ENCODE results near the gene SLC9A4. TPM values are rescaled to one million over a fixed set of nuclear protein-coding genes. Genes with fewer than 3 reads are reported as not detected.

The SLC9A4 gene
- polyA plus RNA-seq, 1 donor from 2014 or later = 0.15 TPM

DNA sequence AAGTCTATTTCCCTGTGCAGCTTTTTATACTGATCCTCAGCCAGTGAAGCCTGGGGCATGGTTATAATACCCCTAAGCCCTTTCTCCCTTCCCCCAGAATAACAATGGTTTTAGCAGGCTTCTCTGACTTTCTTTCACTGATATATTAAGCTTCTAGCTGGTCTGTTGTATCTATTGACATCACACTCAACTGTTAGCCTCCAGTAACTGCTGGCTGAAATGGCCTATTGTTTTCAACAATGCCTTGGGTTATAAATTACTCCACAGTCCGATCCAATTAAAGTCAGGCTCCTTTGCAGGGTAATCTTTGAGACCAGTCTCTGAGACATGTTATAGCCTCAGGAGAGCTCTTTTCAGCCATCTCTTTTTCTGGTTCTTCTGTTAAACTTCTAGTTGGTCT, 2.9 kb upstream of the SLC9A4 start:
- Histone ChIP-seq H3K27me3 (ENCODE audit: insufficient read depth, low read depth, low read length) (no peaks in the 10 kb centered on the region), H3K79me2 (replicated peaks; ENCODE audit: insufficient read depth, low read length) (no peaks in the 10 kb centered on the region), H3K4me2 (ENCODE audit: low read length) (no peak overlapping the region), H3K9me2 (ENCODE audit: insufficient read depth, low read length) (no peaks in the 10 kb centered on the region), H2AFZ (ENCODE audit: low read depth, low read length) (no peak overlapping the region), H3K9ac (ENCODE audit: low read length) (no peak overlapping the region), H3F3A (ENCODE audit: insufficient read depth, low read length, poor library complexity, severe bottlenecking) (no peaks in the 10 kb centered on the region), H3K36me3 (ENCODE audit: insufficient read depth, low read length) (no peaks in the 10 kb centered on the region), H3K27ac (ENCODE audit: low read length) (no peak overlapping the region), H3K9me3 (ENCODE audit: low read length) (no peaks in the 10 kb centered on the region), H4K20me1 (ENCODE audit: insufficient read depth) (no peaks in the 10 kb centered on the region), H3K4me3 (ENCODE audit: low read length) (no peak overlapping the region)
- no peak for TF ChIP-seq REST (IDR thresholded peaks at IDR 0.05; ENCODE audit: borderline replicate concordance)
- TF ChIP-seq SMC3 (conservative IDR thresholded peaks at IDR 0.05; ENCODE audit: poor library complexity) = no peak
- TF ChIP-seq CTCF (IDR thresholded peaks at IDR 0.05; ENCODE audit: poor library complexity, severe bottlenecking) = no peak
- TF ChIP-seq MXI1 (conservative IDR thresholded peaks at IDR 0.05; ENCODE audit: poor library complexity, severe bottlenecking) = no peak
- TF ChIP-seq EP300 (conservative IDR thresholded peaks at IDR 0.05; ENCODE audit: poor library complexity, severe bottlenecking) = no peak
- TF ChIP-seq EZH2 (IDR thresholded peaks at IDR 0.05; ENCODE audit: borderline replicate concordance, insufficient read depth, low read length, poor library complexity, severe bottlenecking) = no peak
- no peak for TF ChIP-seq TAF1 (IDR thresholded peaks at IDR 0.05; ENCODE audit: low read depth)
- TF ChIP-seq RAD21 (conservative IDR thresholded peaks at IDR 0.05) = no peak
- TF ChIP-seq POLR2AphosphoS5 (IDR thresholded peaks at IDR 0.05) = no peak

GRCh38 chr2:102473631-102474030, 605 bp downstream of the SLC9A4 start:
- Histone ChIP-seq H3K27ac (ENCODE audit: low read length) (no peak overlapping the region), H3K9me3 (ENCODE audit: low read length) (no peaks in the 10 kb centered on the region), H3K79me2 (replicated peaks; ENCODE audit: insufficient read depth, low read length) (no peaks in the 10 kb centered on the region), H2AFZ (ENCODE audit: low read depth, low read length) (no peak overlapping the region), H3K9me2 (ENCODE audit: insufficient read depth, low read length) (no peaks in the 10 kb centered on the region), H3K4me2 (ENCODE audit: low read length) (no peak overlapping the region), H3K9ac (ENCODE audit: low read length) (no peak overlapping the region), H3K27me3 (ENCODE audit: insufficient read depth, low read depth, low read length) (no peaks in the 10 kb centered on the region), H3K4me3 (ENCODE audit: low read length) (no peak overlapping the region), H4K20me1 (ENCODE audit: insufficient read depth) (no peaks in the 10 kb centered on the region), H3F3A (ENCODE audit: insufficient read depth, low read length, poor library complexity, severe bottlenecking) (no peaks in the 10 kb centered on the region), H3K36me3 (ENCODE audit: insufficient read depth, low read length) (no peaks in the 10 kb centered on the region)
- TF ChIP-seq SMC3 (conservative IDR thresholded peaks at IDR 0.05; ENCODE audit: poor library complexity) (no peak), EP300 (conservative IDR thresholded peaks at IDR 0.05; ENCODE audit: poor library complexity, severe bottlenecking) (no peak), RAD21 (conservative IDR thresholded peaks at IDR 0.05) (no peak)

- Histone ChIP-seq H3K36me3 (ENCODE audit: insufficient read depth, low read length) (no peaks in the 10 kb centered on the region), H3K79me2 (replicated peaks; ENCODE audit: insufficient read depth, low read length) (no peaks in the 10 kb centered on the region), H3K9me2 (ENCODE audit: insufficient read depth, low read length) (no peaks in the 10 kb centered on the region), H3K9me3 (ENCODE audit: low read length) (no peaks in the 10 kb centered on the region), H3K27me3 (ENCODE audit: insufficient read depth, low read depth, low read length) (no peaks in the 10 kb centered on the region), H3K27ac (ENCODE audit: low read length) (no peak overlapping the region), H3K9ac (ENCODE audit: low read length) (no peak overlapping the region), H2AFZ (ENCODE audit: low read depth, low read length) (no peak overlapping the region), H3K4me3 (ENCODE audit: low read length) (no peak overlapping the region), H4K20me1 (ENCODE audit: insufficient read depth) (no peaks in the 10 kb centered on the region), H3F3A (ENCODE audit: insufficient read depth, low read length, poor library complexity, severe bottlenecking) (no peaks in the 10 kb centered on the region), H3K4me2 (ENCODE audit: low read length) (no peak overlapping the region)
- no peak for TF ChIP-seq SMC3 (conservative IDR thresholded peaks at IDR 0.05; ENCODE audit: poor library complexity)
- no peak for TF ChIP-seq CTCF (IDR thresholded peaks at IDR 0.05; ENCODE audit: poor library complexity, severe bottlenecking)
- no peak for TF ChIP-seq MXI1 (conservative IDR thresholded peaks at IDR 0.05; ENCODE audit: poor library complexity, severe bottlenecking)
- TF ChIP-seq REST (IDR thresholded peaks at IDR 0.05; ENCODE audit: borderline replicate concordance) = no peak
- no peak for TF ChIP-seq POLR2AphosphoS5 (IDR thresholded peaks at IDR 0.05)
- TF ChIP-seq TAF1 (IDR thresholded peaks at IDR 0.05; ENCODE audit: low read depth) = no peak
- TF ChIP-seq RAD21 (conservative IDR thresholded peaks at IDR 0.05) = no peak
- TF ChIP-seq EP300 (conservative IDR thresholded peaks at IDR 0.05; ENCODE audit: poor library complexity, severe bottlenecking) = no peak
- no peak for TF ChIP-seq EZH2 (IDR thresholded peaks at IDR 0.05; ENCODE audit: borderline replicate concordance, insufficient read depth, low read length, poor library complexity, severe bottlenecking)
Measured at GRCh38 chr2:102474785-102475184, 1.8 kb downstream of the SLC9A4 start.
